Measurements from ENCODE around the gene TWSG1. TPM values are rescaled to one million over a fixed set of nuclear protein-coding genes. Genes with fewer than 3 reads are reported as not detected.
"Not testable (repeated sequence)": the region's sequence is repeated elsewhere in the genome, so short reads cannot be mapped to it uniquely, and the experiment has no call there.

The TWSG1 gene
- total RNA-seq, 1 donor: 33.7 TPM

DNA sequence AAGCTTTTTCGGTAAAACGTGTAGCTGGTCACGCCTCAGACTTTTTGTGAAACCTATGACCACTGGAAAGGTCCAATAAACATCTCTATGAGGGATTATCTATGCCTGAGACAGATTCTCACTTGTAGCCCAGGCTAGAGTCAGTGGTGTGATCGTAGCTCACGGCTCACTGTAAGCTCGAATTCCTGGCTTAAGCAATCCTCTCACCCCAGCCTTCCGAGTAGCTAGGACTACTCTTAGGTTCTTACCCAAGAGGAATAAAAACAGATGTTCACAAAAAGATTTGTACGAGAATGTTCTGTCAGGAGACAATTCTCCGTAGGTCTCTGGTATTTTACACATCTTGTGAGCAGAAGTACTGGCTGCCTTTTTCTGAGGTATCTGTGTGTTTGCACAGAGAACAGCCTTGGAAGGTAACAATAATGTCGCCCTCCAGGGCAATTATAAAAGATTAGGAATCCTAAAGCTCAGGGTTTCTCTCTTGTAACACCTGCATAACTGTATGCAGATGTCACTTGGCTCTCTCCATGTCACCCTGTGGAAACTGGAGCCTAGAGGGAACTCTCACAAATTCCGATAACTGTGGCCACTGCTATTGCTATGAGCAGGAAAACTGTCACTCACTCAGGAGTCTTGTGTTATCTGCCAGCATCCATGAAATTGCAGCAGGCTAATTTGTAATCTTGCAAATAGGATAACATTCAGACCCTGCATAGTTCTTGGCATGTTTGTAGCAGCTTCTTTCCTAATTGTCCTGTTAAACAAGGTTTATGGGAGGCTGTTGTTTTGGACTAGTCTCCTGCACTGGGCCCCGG, 115.2 kb downstream of the TWSG1 start:
- DNase-seq (ENCODE audit: low read depth in 2 of 3, low spot score in 2 of 3): no peak

DNA sequence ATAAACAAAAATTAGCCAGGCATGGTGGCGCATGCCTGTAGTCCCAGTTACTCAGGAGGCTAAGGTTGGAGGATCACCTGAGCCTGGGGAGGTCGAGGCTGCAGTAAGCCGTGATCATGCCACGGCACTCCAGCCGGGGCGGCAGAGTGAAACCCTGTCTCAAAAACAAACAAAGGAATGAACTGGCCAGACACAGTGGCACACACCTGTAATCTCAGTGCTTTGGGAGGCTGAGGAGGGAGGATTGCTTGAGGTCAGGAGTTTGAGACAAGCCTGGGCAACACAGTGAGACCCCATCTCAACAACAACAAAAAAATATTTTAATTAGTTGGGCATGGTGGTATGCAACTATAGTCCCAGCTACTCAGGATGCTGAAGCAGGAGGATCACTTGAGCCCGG, 116.3 kb downstream of the TWSG1 start:
- not testable (repeated sequence) for DNase-seq (ENCODE audit: low read depth in 2 of 3, low spot score in 2 of 3)

Other genes with a start within 250 kb of the TWSG1 start
- gene NDUFV2, start 232.1 kb upstream of the TWSG1 start, total RNA-seq: 49.3 TPM
- gene ANKRD12, start 198.0 kb upstream of the TWSG1 start, total RNA-seq: 19.7 TPM
- gene RALBP1, start 140.7 kb downstream of the TWSG1 start, total RNA-seq: 91.0 TPM

Data from hematopoietic multipotent progenitor cell (in vitro differentiated cells).